NCI-H1417 (cell line): ENCODE results near the gene PRSS56.
A peak's percentile ranks its signal among the peaks of the same experiment; 100 is the strongest.

ENCODE experiments used
- DNase-seq, 3 experiments: peaks; one replicate each; lab custom pipeline; 2025; lab: John Stamatoyannopoulos, UW

Gene PRSS56

GRCh38 chr2:232502511-232502910 lies 17.7 kb upstream of the PRSS56 start:
- DNase-seq = peak in 2 of 3 experiments; percentile 58 to 76

GRCh38 chr2:232502911-232503808 lies 17.0 kb upstream of the PRSS56 start:
- peak in 2 of 3 experiments; percentile 67 to 82 for DNase-seq

GRCh38 chr2:232503809-232504323 lies 16.3 kb upstream of the PRSS56 start:
- peak in 1 of 3 experiments; percentile 48 for DNase-seq

- DNase-seq = peak in 2 of 3 experiments; percentile 62 to 89
Observed at GRCh38 chr2:232504438-232504837, 15.8 kb upstream of the PRSS56 start.

DNA sequence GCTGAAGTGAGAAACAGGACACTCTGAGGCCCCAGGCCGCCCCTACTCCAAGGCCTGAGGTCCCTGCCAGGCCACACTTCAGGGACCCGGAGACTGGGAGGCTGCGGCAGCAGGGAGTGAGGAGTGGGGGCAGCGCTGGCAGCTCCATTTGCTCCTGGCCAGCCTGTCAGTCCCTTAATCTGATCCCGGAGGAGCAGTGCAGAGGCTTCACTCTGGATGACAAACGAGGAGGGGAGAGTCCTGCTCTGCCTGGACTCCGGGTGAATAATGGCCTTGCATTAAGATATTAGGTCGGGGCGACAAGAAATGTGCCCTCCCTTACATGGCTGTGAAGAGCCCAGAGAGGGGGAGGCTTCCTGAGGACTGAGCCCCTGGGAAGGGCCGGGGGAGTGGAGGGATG lies 14.3 kb upstream of the PRSS56 start:
- DNase-seq = peak in 1 of 3 experiments; percentile 12

GRCh38 chr2:232506709-232507108 lies 13.5 kb upstream of the PRSS56 start:
- DNase-seq = no peak

- no peak for DNase-seq
Observed at GRCh38 chr2:232508251-232508650, 11.9 kb upstream of the PRSS56 start.

DNA sequence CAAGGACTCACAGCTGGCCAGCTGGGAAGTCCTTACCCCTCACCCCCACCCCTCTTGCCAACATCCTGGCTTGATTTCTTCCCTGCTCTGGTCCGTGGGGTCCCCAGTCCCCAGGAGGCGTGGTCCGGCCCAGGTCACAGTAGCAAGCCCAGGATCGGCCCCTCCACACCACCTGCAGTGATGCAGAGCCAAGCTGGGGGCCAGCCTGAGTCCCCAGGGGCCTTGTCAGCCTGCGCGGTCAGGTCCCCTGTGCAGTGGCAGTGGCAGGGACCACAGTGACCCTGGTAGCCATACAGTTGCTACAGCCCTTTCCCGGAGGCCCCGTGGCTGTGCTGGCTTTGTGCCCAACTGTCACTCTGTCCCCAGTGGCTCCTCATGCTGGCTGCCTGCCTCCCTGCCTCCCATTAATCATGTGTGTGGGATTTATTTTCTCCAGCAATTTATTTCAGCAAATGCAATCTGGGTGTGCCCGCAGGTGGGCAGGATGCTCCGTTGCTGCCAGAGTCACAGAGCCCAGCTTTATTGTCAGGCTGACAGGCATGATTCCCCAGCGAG lies 8.8 kb upstream of the PRSS56 start:
- DNase-seq = peak in 2 of 3 experiments; percentile 79 to 93

DNA sequence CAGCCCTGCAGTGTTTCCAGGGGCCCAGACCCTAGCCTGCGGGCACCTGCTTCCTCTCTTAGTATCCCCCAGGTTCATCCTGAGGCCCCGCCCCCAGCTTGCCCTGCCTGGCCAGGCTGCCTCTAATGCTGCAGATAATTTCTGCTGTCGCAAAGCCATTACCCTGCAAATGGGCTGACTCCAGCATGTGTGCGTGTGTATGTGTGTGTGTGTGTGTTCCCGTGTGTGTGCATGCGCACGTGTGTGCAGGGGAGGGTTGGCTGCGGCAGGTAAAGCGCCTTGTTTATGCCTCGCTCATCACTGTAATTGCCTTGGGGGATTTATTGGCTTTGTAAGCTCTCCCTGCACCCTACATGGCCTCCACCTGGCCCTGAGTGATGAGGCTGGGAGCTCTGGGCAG lies 7.6 kb upstream of the PRSS56 start:
- peak in 2 of 3 experiments; percentile 73 to 92 for DNase-seq

DNA sequence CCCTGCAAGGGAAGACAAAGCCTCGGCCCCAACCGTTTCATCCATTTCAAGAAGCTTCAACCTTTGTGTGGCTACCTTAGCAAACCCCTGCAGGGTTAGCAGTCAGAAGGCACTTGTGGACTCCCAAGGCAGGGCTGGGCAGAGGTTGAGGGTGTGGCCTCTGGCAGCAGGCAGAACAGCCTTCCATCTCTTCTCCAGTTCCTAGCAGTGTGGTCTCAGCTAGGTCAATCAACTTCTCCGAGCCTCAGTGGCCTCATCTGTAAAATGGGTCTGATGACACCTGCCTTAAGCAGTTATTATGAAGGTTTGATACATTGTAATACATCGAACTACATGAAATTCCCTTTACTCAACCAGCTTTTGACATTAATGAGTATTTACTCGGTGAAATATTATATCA lies 6.8 kb upstream of the PRSS56 start:
- DNase-seq = peak in 1 of 3 experiments; percentile 58

GRCh38 chr2:232515639-232516038 lies 4.5 kb upstream of the PRSS56 start:
- DNase-seq = no peak

DNA sequence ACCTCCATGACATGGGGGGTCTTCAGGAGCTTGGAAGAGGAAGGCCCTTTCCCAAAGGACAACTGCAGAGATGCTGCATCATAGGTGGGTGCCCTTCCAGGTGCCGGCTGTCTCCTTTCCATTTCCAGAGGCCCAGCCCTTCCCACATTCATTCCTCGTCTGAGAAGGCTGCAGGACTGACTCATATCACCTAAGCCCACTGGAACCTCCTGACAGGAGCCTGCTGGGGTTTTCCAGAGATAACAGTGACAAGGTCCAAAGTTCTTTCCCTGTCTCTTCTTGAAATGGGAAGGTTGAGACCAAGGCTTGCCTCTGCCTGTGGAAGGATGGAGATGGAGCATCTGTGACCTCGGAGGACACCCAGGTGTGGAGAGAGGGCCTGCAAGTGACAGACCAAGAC lies 3.6 kb upstream of the PRSS56 start:
- no peak for DNase-seq

- DNase-seq = no peak
Observed at GRCh38 chr2:232518844-232519243, 1.3 kb upstream of the PRSS56 start.

DNA sequence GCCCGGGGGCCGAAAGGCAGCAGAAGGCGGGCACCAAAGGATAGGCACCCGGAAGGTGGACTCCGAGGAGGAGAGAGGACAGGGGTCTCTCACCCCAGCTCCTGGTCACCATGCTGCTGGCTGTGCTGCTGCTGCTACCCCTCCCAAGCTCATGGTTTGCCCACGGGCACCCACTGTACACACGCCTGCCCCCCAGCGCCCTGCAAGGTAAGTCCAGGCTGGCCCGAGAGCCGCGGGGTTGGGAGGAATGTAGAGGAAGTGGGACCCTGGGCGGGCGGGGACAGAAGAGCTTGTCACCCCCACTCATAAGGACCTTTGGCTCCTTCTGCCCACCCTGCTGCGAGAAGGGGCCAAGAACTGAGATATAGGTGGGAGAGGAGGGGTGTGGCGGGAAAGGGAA lies 301 bp downstream of the PRSS56 start:
- DNase-seq = no peak

DNA sequence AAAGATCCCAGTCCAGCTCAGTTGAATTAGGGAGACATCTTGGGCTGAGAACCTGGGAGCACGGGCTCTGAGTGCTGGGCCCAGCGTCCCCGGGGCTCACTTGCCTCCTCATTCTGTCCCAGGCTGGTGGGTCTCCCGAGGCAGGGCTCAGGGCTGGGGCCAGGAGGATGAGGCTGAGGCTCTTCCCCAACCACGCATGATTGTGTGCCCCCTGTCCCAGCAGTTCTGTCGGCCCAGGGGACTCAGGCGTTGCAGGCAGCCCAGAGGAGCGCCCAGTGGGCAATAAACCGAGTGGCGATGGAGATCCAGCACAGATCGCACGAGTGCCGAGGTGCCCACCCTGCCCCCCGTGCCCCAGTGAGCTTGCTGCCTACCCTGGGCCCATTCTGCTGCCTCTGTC lies 910 bp downstream of the PRSS56 start:
- DNase-seq = no peak

DNA sequence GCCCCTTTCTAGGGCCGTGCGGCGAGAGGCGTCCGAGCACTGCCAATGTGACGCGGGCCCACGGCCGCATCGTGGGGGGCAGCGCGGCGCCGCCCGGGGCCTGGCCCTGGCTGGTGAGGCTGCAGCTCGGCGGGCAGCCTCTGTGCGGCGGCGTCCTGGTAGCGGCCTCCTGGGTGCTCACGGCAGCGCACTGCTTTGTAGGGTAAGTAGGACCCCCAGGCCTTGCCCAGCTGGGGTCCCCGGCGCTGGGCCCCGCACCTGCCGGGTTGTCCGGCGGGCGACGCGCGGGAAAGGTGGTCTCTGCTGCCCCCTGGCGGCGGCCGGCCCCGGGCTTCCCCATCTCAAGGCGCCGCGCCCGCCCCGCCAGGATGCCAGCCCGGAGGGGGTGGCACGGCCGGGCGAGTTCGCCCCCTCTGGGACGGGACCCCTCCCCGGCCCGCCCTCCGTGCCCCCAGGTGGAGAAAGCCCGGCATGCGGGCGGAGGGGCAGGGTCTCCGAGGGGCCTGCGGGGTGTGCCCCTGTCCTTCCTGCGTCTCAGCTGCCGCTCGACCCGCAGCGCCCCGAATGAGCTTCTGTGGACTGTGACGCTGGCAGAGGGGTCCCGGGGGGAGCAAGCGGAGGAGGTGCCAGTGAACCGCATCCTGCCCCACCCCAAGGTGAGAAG lies 1.9 kb downstream of the PRSS56 start:
- DNase-seq = peak in 2 of 3 experiments; percentile 43 to 61

GRCh38 chr2:232522623-232523401 lies 2.6 kb downstream of the PRSS56 start:
- no peak for DNase-seq

GRCh38 chr2:232523402-232523681 lies 3.2 kb downstream of the PRSS56 start:
- DNase-seq = no peak

DNA sequence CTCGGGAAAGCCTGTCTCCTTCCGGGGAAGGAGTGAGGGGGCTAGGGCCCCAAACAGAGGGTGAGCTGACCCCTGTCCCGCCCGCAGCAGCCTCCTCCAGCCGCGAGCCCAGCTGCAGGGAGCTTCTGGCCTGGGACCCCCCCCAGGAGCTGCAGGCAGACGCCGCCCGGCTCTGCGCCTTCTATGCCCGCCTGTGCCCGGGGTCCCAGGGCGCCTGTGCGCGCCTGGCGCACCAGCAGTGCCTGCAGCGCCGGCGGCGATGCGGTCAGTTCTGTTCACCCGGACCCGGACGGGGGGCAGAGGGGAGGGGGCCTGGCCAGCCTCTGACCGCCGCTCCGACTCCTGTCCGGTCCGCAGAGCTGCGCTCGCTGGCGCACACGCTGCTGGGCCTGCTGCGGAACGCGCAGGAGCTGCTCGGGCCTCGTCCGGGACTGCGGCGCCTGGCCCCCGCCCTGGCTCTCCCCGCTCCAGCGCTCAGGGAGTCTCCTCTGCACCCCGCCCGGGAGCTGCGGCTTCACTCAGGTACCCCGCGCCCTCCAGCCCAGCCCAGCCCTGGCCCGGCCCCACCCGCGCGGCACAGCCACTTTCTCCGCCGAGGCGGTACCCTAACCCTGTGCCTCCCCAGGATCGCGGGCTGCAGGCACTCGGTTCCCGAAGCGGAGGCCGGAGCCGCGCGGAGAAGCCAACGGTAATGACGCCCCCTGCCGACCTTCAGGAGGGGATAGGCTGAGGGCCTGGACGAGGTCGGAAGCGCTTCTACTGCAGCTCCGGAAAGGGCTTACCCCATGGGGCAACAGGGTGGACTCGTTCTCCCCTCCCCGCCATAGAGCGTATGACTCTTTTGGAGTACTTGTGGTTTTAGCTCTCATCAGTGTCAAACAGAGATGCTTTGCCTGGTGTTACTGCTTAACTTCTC lies 3.8 kb downstream of the PRSS56 start:
- DNase-seq = peak in 2 of 3 experiments; percentile 45 to 50

GRCh38 chr2:232524771-232525170 lies 4.6 kb downstream of the PRSS56 start:
- no peak for DNase-seq

DNA sequence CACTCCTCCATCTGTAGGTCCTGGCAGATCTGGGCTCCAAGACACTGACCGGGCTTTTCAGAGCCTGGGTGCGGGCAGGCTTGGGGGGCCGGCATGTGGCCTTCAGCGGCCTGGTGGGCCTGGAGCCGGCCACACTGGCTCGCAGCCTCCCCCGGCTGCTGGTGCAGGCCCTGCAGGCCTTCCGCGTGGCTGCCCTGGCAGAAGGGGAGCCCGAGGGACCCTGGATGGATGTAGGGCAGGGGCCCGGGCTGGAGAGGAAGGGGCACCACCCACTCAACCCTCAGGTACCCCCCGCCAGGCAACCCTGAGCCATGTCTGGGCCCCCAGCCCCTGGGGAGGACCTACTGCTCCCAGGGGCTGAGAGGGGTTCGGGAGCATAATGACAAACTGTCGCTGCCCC lies 5.0 kb downstream of the PRSS56 start:
- DNase-seq = no peak
